ENCODE results near the gene PTX4. TPM values are rescaled to one million over a fixed set of nuclear protein-coding genes. Genes with fewer than 3 reads are reported as not detected.

Gene PTX4
- total RNA-seq, 1 donor from 2014 or later: 2.2 TPM

DNA sequence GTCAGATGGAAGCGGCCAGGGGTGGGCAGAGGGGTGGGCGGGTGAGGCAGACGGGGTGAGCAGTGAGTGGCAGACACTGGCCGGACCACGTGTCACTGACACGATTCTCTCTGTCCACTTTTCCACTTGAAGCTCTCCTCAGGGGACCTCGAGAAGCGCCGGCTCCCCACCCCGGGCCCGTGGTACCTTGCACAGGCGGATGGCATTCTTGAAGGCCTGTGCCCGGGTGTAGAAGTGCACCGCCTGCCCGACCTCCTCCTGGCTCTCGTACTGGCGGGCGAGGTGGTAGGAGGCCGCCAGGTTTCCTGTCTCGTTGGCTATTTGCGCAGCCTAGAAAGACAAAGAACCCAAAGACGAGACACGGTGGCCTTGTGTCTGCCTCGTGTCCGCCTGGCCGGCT is 35.6 kb upstream of the PTX4 start:
- DNase-seq: no peak
- H3K4me3 Mint-ChIP-seq (ENCODE audit: unreplicated experiment): no peak overlapping the region
- H3K27me3 Mint-ChIP-seq (ENCODE audit: unreplicated experiment): no peaks in the 10 kb centered on the region
- H3K4me1 Mint-ChIP-seq (ENCODE audit: low read depth, unreplicated experiment): peaks cover 3% of the 10 kb centered on the region
- H3K27ac Mint-ChIP-seq (ENCODE audit: unreplicated experiment): no peak overlapping the region
- H3K9me3 Mint-ChIP-seq (ENCODE audit: unreplicated experiment): peaks cover 4% of the 10 kb centered on the region
- no peaks in the 10 kb centered on the region for H3K36me3 Mint-ChIP-seq (ENCODE audit: unreplicated experiment)
- TF ChIP-seq, protein P1, sequence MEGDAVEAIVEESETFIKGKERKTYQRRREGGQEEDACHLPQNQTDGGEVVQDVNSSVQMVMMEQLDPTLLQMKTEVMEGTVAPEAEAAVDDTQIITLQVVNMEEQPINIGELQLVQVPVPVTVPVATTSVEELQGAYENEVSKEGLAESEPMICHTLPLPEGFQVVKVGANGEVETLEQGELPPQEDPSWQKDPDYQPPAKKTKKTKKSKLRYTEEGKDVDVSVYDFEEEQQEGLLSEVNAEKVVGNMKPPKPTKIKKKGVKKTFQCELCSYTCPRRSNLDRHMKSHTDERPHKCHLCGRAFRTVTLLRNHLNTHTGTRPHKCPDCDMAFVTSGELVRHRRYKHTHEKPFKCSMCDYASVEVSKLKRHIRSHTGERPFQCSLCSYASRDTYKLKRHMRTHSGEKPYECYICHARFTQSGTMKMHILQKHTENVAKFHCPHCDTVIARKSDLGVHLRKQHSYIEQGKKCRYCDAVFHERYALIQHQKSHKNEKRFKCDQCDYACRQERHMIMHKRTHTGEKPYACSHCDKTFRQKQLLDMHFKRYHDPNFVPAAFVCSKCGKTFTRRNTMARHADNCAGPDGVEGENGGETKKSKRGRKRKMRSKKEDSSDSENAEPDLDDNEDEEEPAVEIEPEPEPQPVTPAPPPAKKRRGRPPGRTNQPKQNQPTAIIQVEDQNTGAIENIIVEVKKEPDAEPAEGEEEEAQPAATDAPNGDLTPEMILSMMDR (IDR thresholded peaks at IDR 0.05; ENCODE audit: partially characterized antibody, unreplicated experiment): no peak

DNA sequence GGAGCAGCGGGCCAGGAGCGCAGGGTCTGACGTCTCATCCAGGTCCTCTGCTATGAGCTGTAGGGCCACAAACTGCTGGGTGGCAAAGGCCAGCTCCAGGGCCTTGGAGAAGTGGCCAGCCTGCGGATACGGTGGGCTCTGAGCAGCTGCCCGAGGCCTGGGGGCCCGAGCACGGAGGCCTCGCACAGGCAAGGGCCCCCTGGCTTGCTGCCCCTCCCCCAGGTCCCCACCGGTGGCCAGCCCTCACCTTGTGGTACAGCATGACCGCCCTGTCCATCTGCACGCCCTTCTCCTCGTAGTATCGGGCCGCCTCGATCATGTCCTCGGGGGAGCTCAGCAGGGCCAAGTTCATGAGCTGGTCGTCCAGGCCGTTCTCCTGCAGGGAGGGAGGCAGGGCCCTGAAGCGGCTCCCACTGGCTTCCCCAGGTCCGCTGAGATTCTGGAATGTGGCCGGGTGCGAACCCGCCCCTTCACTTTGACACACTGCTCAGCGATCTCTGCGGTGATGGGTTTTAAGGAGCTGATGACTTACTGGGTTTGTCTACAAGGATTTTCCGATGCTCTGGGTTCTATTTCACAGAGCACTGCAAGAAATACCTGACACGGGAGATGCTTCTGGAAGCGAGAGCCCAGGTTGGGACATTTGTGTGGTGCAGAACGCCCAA is 35.0 kb upstream of the PTX4 start:
- no peaks in the 10 kb centered on the region for H3K27me3 Mint-ChIP-seq (ENCODE audit: unreplicated experiment)
- TF ChIP-seq, protein P1 (IDR thresholded peaks at IDR 0.05; ENCODE audit: partially characterized antibody, unreplicated experiment): no peak
- DNase-seq: no peak
- peaks cover 3% of the 10 kb centered on the region for H3K4me1 Mint-ChIP-seq (ENCODE audit: low read depth, unreplicated experiment)
- no peak overlapping the region for H3K4me3 Mint-ChIP-seq (ENCODE audit: unreplicated experiment)
- no peak overlapping the region for H3K27ac Mint-ChIP-seq (ENCODE audit: unreplicated experiment)
- H3K9me3 Mint-ChIP-seq (ENCODE audit: unreplicated experiment): peaks cover 3% of the 10 kb centered on the region
- H3K36me3 Mint-ChIP-seq (ENCODE audit: unreplicated experiment): no peaks in the 10 kb centered on the region

DNA sequence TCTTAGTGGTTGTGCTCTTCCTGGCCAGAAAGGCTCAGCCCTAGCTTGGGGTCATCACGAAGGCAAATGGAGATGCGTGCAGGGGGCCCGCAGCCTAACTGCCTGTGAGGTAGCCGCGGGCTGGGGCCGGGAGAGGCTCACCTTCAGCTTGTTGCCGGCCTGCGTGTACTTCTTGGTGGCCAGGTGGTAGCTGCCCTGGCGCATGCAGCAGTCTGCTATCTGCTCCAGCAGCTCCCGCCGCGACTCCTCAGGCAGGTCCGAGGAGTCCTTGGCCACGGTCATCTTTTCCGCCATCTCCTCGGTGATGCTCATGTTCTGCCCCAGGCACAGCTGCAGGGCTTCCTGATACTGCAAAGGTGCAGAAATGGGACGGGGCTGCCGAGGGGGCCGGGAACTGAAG is 31.7 kb upstream of the PTX4 start:
- no peak for DNase-seq
- Mint-ChIP-seq H3K36me3 (ENCODE audit: unreplicated experiment) (no peaks in the 10 kb centered on the region), H3K27ac (ENCODE audit: unreplicated experiment) (no peak overlapping the region), H3K4me1 (ENCODE audit: low read depth, unreplicated experiment) (no peaks in the 10 kb centered on the region), H3K9me3 (ENCODE audit: unreplicated experiment) (no peaks in the 10 kb centered on the region), H3K27me3 (ENCODE audit: unreplicated experiment) (no peaks in the 10 kb centered on the region), H3K4me3 (ENCODE audit: unreplicated experiment) (no peak overlapping the region)
- TF ChIP-seq, protein P1 (IDR thresholded peaks at IDR 0.05; ENCODE audit: partially characterized antibody, unreplicated experiment): no peak

DNA sequence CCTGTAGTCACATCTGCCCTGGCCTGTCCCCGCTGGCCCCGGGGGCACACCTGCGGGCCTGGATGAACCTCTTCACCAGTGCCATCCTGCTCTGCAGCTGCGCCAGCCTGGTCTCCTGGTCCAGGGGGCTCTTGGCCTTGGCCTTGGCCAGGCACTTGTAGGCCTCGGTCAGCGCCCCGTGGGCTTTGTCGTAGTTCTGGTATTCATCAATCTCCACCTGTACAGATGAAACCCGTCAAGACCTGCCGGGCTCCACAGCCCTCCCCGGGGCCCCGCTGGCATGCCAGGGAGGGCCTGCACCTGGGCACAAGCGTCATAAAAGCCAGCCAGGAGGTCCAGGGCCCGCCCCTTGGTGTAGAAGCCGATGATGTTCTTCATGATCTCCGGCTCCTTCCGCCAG is 31.1 kb upstream of the PTX4 start:
- peaks cover 4% of the 10 kb centered on the region for H3K36me3 Mint-ChIP-seq (ENCODE audit: unreplicated experiment)
- no peaks in the 10 kb centered on the region for H3K27me3 Mint-ChIP-seq (ENCODE audit: unreplicated experiment)
- H3K4me3 Mint-ChIP-seq (ENCODE audit: unreplicated experiment): no peak overlapping the region
- H3K9me3 Mint-ChIP-seq (ENCODE audit: unreplicated experiment): no peaks in the 10 kb centered on the region
- DNase-seq: no peak
- H3K27ac Mint-ChIP-seq (ENCODE audit: unreplicated experiment): no peak overlapping the region
- no peaks in the 10 kb centered on the region for H3K4me1 Mint-ChIP-seq (ENCODE audit: low read depth, unreplicated experiment)
- TF ChIP-seq, protein P1 (IDR thresholded peaks at IDR 0.05; ENCODE audit: partially characterized antibody, unreplicated experiment): no peak

DNA sequence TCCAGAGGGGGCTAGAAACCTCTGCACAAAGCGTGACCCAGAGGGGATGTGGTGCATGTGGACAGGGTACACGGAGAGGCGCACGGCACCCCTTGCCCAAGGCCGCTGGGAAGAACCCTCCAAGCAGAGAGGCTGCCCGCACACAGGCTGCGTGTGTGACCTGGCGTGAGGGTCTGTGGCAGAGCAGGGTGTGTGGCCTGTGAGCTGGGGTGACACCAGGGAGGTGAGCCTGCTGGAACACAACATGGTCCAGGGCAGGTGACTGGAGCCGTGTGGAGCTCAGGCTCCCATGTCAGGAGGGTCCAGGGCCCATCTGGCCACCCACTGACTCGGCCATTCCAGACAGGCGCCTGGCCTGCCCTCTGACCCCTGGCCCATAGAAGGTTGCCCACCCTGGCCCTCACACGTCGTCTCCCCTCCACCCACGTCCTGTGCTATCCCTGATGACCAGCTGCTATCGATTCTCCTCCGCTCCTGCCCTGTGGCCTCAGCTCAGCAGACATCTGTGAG is 29.9 kb upstream of the PTX4 start:
- no peaks in the 10 kb centered on the region for H3K27me3 Mint-ChIP-seq (ENCODE audit: unreplicated experiment)
- TF ChIP-seq, protein P1 (IDR thresholded peaks at IDR 0.05; ENCODE audit: partially characterized antibody, unreplicated experiment): no peak
- H3K27ac Mint-ChIP-seq (ENCODE audit: unreplicated experiment): no peak overlapping the region
- H3K4me3 Mint-ChIP-seq (ENCODE audit: unreplicated experiment): no peak overlapping the region
- peaks cover 8% of the 10 kb centered on the region for H3K36me3 Mint-ChIP-seq (ENCODE audit: unreplicated experiment)
- H3K4me1 Mint-ChIP-seq (ENCODE audit: low read depth, unreplicated experiment): no peaks in the 10 kb centered on the region
- no peaks in the 10 kb centered on the region for H3K9me3 Mint-ChIP-seq (ENCODE audit: unreplicated experiment)
- no peak for DNase-seq
